Glomerular visceral epithelial cell (primary cell): ENCODE results near the gene FIBCD1.
"Not testable (repeated sequence)": the region's sequence is repeated elsewhere in the genome, so short reads cannot be mapped to it uniquely, and the experiment has no call there.

Source experiments
- DNase-seq: peaks from one replicate; pipeline ENCODE4 v3.0.0-alpha.2; 2016; ENCODE audit errors: extremely low spot score

Gene FIBCD1

GRCh38 chr9:130921989-130922892 is 16.8 kb downstream of the FIBCD1 start:
- DNase-seq, result no peak

GRCh38 chr9:130921300-130921988 is 17.6 kb downstream of the FIBCD1 start:
- no peak for DNase-seq

GRCh38 chr9:130920762-130921299 is 18.2 kb downstream of the FIBCD1 start:
- DNase-seq, result no peak

- no peak for DNase-seq
Measured at GRCh38 chr9:130920233-130920632, 18.8 kb downstream of the FIBCD1 start.

- no peak for DNase-seq
Measured at GRCh38 chr9:130919559-130920145, 19.4 kb downstream of the FIBCD1 start.

GRCh38 chr9:130918826-130919558 is 20.1 kb downstream of the FIBCD1 start:
- no peak for DNase-seq

GRCh38 chr9:130918101-130918825 is 20.8 kb downstream of the FIBCD1 start:
- DNase-seq, result no peak

GRCh38 chr9:130917168-130917960 is 21.7 kb downstream of the FIBCD1 start:
- no peak for DNase-seq

GRCh38 chr9:130915096-130915447 is 24.0 kb downstream of the FIBCD1 start:
- DNase-seq, result no peak

- DNase-seq, result no peak
Measured at GRCh38 chr9:130914417-130915095, 24.5 kb downstream of the FIBCD1 start.

GRCh38 chr9:130913599-130914416 is 25.2 kb downstream of the FIBCD1 start:
- DNase-seq, result no peak

- peak; percentile 86 for DNase-seq
Measured at GRCh38 chr9:130912932-130913598, 26.0 kb downstream of the FIBCD1 start.

- no peak for DNase-seq
Measured at GRCh38 chr9:130911254-130912049, 27.6 kb downstream of the FIBCD1 start.

GRCh38 chr9:130910670-130911069 is 28.4 kb downstream of the FIBCD1 start:
- not testable (repeated sequence) for DNase-seq

GRCh38 chr9:130910041-130910440 is 29.0 kb downstream of the FIBCD1 start:
- DNase-seq, result not testable (repeated sequence)

- no peak for DNase-seq
Measured at GRCh38 chr9:130908878-130909355, 30.1 kb downstream of the FIBCD1 start.
